B cell (primary cell): ENCODE measurements around the gene IPMK.

ENCODE experiments used
- CTCF ChIP-seq: fragments of 200-600 bp; IDR thresholded peaks from one replicate; pipeline ENCODE4 v1.8.0; 2022; ENCODE audit warnings: antibody characterized with exemption, mild to moderate bottlenecking
- EZH2 ChIP-seq: IDR thresholded peaks from 2 replicates; pipeline ENCODE4 v1.6.1; 2012; ENCODE audit warnings: borderline replicate concordance, low read depth, mild to moderate bottlenecking, moderate library complexity, low read length; ENCODE audit not compliant: insufficient read depth, poor library complexity, severe bottlenecking

DNA sequence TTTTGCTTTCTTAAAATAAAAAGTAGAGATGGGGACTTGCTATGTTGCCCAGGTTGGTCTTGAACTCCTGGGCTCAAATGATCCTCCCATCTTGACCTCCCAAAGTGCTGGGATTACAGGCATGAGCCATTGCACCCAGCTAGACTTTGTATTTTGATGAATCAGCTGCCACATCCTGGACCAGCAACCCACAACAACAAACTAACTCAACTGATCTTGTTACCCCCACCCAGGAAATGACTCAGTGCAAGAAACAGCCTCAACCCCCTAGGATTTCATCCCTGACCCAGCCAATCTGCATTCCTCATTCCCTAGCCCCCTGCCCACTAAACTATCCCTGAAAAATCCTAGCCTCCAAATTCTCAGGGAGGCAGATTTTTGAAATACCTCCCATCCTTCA is 123.8 kb downstream of the IPMK start:
- TF ChIP-seq CTCF (no peak), EZH2 (no peak)
